HG02678 (cell line): Measurements from ENCODE around the gene WNT8A.
A peak's percentile ranks its signal among the peaks of the same experiment; 100 is the strongest.
"Not testable (repeated sequence)": the region's sequence is repeated elsewhere in the genome, so short reads cannot be mapped to it uniquely, and the experiment has no call there.

Experiments
- ATAC-seq: cut with Tn5 transposase; IDR thresholded peaks from one replicate; pipeline ENCODE4 v1.9.1; 2021; ENCODE audit warnings: mild to moderate bottlenecking, moderate library complexity; ENCODE audit not compliant: unreplicated experiment

The WNT8A gene

DNA sequence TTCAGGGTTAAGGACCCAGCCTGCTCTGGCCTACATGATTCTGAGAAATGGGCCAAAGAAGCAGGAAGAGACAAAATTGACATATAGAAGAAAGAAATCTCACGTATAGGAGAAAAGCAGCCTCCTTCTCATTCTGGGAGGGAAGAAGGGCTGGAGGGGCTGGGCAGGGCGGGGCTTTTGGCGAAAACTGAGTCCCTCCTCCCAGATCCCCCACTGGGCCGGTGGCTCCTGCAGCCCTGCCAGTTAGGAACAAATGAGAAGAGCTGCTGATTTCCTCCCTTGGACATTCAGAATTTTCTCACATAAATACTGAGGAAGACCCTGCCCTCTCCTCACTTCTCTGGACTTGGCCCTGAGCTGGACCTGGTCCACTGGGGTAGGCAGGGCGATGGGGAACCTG is at the start of gene WNT8A:
Gene WNT8A (plus strand): TSS at position 332 of the 400 bp plus-strand sequence. CDS start 95 bp downstream, outside the sequence.
- no peak for ATAC-seq

GRCh38 chr5:138035605-138036537 is 48.0 kb upstream of the WNT8A start:
- peak; percentile 45 for ATAC-seq

- ATAC-seq = no peak
Measured at GRCh38 chr5:138037271-138037670, 46.6 kb upstream of the WNT8A start.

DNA sequence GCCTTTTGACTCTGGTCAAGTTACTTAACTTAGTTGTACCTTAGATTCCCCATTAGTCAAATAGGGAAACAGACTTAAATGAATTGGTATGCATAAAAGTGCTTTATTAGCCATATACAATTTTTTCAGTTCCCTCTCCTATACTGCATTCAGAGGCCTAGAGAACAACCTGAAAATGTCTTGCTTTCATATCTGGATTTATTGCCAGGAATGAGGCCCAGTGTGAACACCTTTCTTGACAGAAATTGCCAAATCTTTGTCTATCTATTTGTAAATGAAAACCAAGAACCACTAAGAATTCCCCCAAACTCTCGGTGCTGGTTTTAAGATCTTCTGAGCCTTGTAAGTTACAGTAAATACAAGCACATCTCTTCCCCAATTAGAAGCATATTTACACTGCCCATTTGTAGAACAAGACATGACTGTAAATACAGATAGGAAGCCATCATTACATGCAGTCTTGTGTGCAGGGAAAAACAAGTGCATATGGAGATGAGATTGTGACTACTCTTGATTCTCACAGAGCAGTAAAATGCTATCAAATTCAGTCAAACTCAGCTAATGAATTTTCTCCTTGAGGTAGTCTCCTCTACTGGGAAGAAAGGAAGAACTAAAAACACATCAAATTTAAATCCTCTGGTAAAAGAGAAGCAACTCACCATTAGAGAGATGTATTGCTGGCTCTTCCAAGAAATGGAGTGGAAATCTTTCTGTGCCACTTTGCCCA is 45.8 kb upstream of the WNT8A start:
- ATAC-seq = no peak

GRCh38 chr5:138038826-138039225 is 45.0 kb upstream of the WNT8A start:
- no peak for ATAC-seq

DNA sequence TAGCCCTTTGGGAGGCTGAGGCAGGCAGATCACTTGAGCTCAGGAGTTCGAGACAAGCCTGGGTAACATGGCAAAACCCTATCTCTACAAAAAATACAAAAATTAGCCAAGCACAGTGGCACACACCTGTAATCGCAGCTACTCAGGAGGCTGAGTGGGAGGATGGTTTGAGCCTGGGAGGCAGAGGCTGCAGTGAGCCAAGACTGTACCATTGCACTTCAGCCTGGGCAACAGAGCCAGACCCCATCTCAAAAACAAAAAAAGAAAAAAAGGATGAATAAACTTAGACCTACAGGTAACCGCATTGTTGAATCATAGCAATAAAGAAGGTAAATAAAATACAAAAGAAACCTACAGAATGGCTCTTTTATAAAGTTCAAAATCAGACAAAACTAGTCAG is 38.5 kb upstream of the WNT8A start:
- ATAC-seq = not testable (repeated sequence)

DNA sequence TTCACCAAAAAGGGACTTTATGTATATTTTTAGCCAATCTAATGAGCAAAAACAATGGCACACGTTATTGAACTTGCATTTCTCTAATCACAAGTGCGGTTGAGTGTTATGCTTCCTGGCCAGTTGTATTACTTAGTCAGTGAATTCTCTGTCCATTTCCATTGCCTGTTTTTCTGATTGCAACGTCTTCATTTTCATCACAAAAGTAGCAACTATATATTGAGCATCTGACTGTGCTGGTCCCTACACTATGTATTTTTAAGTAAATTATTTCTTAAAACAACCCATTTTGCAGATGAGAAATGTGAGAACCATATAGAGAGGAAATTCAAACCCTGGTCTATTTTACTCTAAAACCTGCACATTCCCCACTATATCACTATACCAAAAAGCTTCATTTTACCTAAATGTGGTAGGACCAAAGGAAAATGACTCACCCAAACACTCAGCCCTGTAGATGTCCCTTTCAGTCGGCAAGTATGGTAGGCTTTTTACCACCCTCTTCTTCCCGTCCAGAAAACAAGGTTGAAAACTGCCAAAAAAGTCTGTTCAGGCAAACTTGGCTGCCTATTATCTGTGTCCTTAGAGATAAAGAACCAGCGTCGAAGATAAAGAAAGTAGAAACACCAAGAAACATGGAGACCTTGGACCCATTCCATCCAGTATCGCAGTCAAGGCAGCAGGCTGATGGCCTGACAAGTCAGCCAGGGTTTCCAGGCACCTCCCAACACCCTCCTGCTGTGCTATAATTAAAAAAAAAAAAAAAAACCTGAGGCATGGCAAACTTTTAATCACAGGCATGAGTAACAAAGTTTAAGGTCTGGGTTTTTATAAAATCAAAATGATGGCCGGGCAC is 32.2 kb upstream of the WNT8A start:
- ATAC-seq = no peak

DNA sequence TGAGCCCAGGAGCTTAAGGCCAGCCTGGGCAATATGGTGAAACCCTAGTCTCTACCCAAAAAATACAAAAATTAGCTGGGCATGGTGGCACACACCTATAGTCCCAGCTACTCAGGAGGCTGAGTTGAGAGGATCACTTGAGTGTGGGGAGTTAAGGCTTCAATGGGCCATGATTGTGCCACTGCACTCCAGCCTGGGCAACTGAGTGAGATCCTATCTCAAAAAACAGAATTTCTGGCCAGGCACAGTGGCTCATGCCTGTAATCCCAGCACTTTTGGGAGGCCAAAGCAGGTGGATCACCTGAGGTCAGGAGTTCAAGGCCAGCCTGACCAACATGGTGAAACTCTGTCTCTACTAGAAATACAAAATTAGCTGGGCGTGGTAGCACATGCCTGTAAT is 31.1 kb upstream of the WNT8A start:
- ATAC-seq = not testable (repeated sequence)

DNA sequence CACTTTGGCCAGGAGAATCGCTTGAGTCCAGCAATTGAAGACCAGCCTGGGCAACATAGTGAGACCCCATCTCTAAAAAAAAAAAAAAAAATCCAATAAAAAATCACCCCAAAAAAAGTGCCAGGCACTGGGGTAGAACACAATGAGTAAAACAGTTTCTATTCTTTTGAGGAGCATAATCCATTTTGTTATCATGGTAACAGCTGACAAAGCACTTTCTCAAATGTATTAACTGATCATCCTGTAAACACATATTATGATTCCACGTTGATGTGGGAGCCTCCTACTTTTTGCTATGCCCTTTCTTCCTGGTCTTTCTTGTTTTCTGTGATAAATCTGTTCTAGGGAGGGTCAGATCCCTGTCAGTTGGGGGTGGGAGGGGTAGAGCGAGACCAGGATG is 30.3 kb upstream of the WNT8A start:
- no peak for ATAC-seq

DNA sequence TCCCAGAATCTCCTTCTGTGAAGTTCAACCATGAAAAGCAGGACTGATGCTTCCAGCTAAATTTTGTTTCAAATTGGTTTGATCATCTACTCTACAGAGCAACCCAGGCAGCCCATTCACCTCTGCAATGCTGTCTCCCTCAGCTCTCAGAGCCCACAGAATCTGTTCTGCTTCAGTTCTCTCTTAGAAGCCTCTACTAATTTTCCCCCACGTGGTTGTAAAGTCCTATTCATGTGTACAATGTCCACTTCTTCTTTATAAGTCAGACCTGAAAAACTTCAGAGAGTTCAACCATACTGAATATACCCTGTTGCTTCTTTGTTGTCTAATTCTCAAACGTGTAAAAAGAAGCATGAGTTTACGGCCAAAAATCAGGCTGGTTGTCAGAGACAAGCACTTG is 29.6 kb upstream of the WNT8A start:
- no peak for ATAC-seq

DNA sequence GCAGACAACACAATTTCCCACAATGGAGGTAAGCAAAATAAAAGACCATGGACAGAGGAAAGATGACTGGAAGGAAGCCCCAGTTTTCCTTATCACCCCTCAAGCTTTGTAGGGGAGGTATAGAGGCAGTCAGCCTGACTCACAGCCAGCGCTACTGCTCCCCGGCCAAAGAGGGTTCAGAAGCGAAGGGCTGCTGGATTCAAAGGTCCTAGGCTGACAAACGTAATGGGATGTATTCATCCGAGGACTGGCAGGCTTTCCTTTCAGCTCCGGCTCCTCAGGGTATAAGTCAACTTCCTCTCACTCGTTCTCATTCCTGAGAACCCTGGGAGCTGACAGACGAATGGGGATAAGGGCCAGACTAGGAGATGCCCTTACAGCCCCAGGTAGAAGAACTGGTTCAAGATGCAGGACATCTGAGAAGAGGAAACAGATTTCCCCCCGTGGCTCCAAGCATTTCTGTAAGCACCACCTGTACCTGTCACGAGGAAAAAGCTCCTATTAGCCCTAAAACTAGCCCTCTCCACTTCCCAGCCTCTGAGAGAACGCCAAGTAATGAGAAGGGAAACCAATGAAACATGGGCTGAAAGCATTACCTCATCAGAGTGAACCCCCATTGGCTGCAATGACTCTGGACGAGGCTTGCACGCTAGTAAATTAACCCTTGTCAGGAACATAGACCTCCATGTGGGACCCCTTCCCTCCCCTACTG is 28.8 kb upstream of the WNT8A start:
- no peak for ATAC-seq

DNA sequence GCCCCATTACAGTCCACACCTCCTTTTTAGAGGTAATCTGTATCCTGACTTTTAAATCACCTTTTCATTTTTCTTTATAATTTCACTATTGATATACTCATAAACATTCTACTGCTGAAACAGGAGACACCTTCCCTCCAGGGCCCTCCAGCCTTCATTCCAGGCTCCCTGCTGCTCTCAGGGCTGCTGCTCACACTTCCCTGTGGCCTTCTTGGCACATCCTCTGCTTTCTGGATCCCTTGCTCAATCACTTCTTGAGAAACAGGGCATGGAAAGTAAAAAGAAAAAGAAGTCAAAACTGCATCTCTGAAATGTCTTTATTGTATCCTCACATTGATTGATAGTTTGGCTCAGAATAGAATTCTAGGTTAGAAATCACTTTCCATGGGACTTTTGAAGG is 19.3 kb upstream of the WNT8A start:
- ATAC-seq = no peak

- no peak for ATAC-seq
Measured at GRCh38 chr5:138065102-138065501, 18.7 kb upstream of the WNT8A start.

- no peak for ATAC-seq
Measured at GRCh38 chr5:138067945-138068344, 15.9 kb upstream of the WNT8A start.

GRCh38 chr5:138068742-138069600 is 14.9 kb upstream of the WNT8A start:
- ATAC-seq = no peak

DNA sequence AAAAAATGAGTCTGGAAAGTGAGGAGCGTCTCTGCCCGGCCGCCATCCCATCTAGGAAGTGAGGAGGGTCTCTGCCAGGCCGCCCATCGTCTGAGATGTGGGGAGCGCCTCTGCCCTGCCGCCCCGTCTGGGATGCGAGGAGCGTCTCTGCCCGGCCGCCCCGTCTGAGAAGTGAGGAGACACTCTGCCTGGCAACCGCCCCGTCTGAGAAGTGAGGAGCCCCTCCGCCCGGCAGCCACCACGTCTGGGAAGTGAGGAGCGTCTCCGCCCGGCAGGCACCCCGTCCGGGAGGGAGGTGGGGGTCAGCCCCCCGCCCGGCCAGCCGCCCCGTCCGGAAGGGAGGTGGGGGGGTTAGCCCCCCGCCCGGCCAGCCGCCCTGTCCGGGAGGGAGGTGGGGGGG is 13.8 kb upstream of the WNT8A start:
- not testable (repeated sequence) for ATAC-seq

DNA sequence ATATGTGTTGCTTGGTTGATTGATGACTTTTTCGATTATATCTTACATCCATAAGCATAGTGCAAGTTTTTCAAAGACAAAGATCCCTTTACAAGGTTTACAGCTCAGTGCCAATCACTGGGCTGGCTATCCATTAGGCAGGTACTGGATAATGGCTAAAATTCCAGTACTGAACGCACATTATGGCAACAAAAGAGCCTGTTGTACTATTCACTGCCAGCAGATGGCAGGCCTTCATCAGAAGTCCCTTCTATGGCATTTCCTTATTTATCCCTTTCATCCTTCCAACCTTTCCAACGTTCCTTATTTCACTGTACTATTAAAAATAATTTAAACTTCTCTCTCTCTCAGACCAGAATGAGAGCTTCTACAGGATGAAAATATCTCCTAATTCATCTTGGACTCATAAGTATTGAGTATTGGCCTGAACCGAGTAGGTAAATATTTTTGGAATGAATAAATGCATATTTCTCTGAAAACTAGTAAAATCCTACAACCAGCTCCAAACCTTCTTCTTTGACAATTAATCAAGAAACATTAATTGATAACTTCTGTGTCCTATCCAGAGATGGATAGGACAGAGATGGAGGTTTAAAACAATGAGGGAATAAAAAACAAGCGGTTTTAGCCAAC is 6.7 kb upstream of the WNT8A start:
- no peak for ATAC-seq

GRCh38 chr5:138078006-138078643 is 5.7 kb upstream of the WNT8A start:
- ATAC-seq = no peak

DNA sequence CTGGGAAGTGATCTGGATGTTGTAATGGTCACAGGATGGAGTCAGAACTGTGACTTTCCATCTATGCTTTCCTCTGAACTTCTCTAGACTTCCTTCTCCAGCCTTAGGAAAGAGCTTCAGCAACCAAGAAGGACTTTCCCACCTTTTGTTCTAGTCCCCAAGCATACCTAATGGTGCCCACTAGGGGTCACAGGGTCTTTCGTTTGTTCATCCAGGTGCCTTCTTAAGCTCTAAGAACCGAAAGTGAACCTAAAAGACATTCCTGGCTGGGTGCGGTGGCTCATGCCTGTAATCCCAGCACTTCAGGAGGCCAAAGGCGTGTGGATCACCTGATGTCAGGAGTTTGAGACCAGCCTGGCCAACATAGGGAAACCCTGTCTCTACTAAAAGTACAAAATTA is 1.8 kb upstream of the WNT8A start:
- no peak for ATAC-seq
